Putamen (tissue), 1 donor: ENCODE data around the gene ZNF593.

Experiments
- DNase-seq: peaks from one replicate; pipeline ENCODE4 v3.0.0-alpha.2; 2016; ENCODE audit warnings: low spot score

ZNF593 gene

GRCh38 chr1:26148887-26149286 lies 20.8 kb upstream of the ZNF593 start:
- no peak for DNase-seq

GRCh38 chr1:26153966-26154532 lies 15.7 kb upstream of the ZNF593 start:
- DNase-seq, result no peak

GRCh38 chr1:26154750-26155149 lies 15.0 kb upstream of the ZNF593 start:
- no peak for DNase-seq

GRCh38 chr1:26155370-26156284 lies 14.1 kb upstream of the ZNF593 start:
- no peak for DNase-seq

GRCh38 chr1:26156285-26157038 lies 13.2 kb upstream of the ZNF593 start:
- no peak for DNase-seq

GRCh38 chr1:26158271-26158907 lies 11.3 kb upstream of the ZNF593 start:
- DNase-seq, result no peak

- no peak for DNase-seq
Observed at GRCh38 chr1:26158908-26159742, 10.6 kb upstream of the ZNF593 start, which contains the start of gene FAM110D. FAM110D (plus strand) TSS chr1:26159079; CDS start chr1:26161292, 2,213 bp downstream.

GRCh38 chr1:26159743-26160039 lies 10.0 kb upstream of the ZNF593 start:
- DNase-seq, result no peak

- no peak for DNase-seq
Observed at GRCh38 chr1:26160527-26161414, 8.9 kb upstream of the ZNF593 start.

GRCh38 chr1:26161415-26162219 lies 8.1 kb upstream of the ZNF593 start:
- DNase-seq, result no peak

- DNase-seq, result no peak
Observed at GRCh38 chr1:26162220-26162709, 7.4 kb upstream of the ZNF593 start.

- no peak for DNase-seq
Observed at GRCh38 chr1:26163684-26164035, 6.0 kb upstream of the ZNF593 start.

- DNase-seq, result no peak
Observed at GRCh38 chr1:26164036-26164860, 5.5 kb upstream of the ZNF593 start.

- no peak for DNase-seq
Observed at GRCh38 chr1:26164861-26165842, 4.6 kb upstream of the ZNF593 start.

- no peak for DNase-seq
Observed at GRCh38 chr1:26166719-26167281, 2.9 kb upstream of the ZNF593 start.

GRCh38 chr1:26168410-26169197 lies 1.1 kb upstream of the ZNF593 start, which contains the start of gene C1orf232:
C1orf232 (minus strand) TSS chr1:26168963; CDS start chr1:26168499, 464 bp downstream.
- DNase-seq, result no peak
